ENCODE results near the gene MVB12B. TPM values are rescaled to one million over a fixed set of nuclear protein-coding genes. Genes with fewer than 3 reads are reported as not detected.

Gene MVB12B
- total and polyA plus RNA-seq, 2 of the 13 experiments (the other 11 are each of a cell fraction or from before 2014, with no cell fraction given) = 12.1 to 30.1 TPM

DNA sequence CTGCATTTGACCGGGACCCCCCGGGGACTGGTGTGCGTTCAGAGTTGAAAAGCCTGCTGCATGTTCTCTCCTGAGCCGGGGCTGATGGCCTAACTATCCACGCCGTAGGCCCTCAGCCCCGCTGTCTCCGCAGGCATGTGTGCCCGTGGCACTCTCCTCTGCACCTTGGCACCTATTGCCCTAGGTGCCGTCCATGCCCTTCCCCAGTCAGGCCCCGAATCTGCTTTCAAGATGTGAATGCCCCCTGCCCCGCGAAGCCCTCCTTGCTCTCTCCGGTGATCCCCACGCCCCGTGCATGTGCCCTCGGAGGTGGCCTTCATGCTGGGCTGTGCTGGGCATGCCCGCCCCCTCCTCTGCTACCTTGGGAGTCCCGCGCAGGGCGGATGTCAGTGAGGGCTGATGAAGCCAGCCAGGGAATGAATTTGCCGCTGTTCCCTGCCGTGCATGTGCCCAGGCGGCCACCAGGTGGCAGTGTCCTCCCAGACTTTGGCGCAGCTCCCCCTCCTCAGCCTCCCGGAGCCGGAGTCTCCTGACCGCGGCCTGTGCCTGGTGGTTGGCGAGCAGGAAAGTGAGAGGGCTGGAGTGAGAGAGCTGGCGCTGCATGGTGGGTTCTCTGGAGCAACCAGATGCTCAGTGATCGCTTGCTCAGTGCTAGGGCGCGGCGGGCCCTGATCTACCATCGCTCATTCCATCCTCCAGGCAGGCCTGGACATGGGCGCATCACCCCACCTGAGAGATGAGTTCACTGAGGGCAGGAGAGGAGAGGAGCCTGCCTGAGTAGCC is 174.2 kb downstream of the MVB12B start (continued):
- TF ChIP-seq ZNF674 (CRISPR knock-in tag; IDR thresholded peaks at IDR 0.05; ENCODE audit: low read depth) (0 out of 2 replicates have a peak, but pooled peaks have one; percentile 57), ZNF543 (CRISPR knock-in tag; IDR thresholded peaks at IDR 0.05) (0 out of 2 replicates have a peak, but pooled peaks have one; percentile 54), ZNF235 (CRISPR knock-in tag; IDR thresholded peaks at IDR 0.05; ENCODE audit: borderline replicate concordance) (no peak), HNF4A (CRISPR knock-in tag; IDR thresholded peaks at IDR 0.05) (no peak), KAT8 (CRISPR knock-in tag; IDR thresholded peaks at IDR 0.05) (no peak), ZNF124 (CRISPR knock-in tag; IDR thresholded peaks at IDR 0.05) (peak; percentile 78; the same call in 1 of the 2 replicates), ZNF451 (CRISPR knock-in tag; IDR thresholded peaks at IDR 0.05) (peak; percentile 28; the same call in 1 of the 2 replicates), IRX3 (CRISPR knock-in tag; IDR thresholded peaks at IDR 0.05; ENCODE audit: borderline replicate concordance, low read depth) (no peak), YY1 (IDR thresholded peaks at IDR 0.05; ENCODE audit: insufficient read depth, insufficient replicate concordance, low read depth, low read length) (peak; percentile 46), CBFB (CRISPR knock-in tag; IDR thresholded peaks at IDR 0.05) (no peak), ZNF670 (CRISPR knock-in tag; IDR thresholded peaks at IDR 0.05; ENCODE audit: borderline replicate concordance) (no peak), ZFYVE20 (CRISPR knock-in tag; IDR thresholded peaks at IDR 0.05; ENCODE audit: borderline replicate concordance, low read depth) (no peak), CAMTA2 (CRISPR knock-in tag; IDR thresholded peaks at IDR 0.05; ENCODE audit: borderline replicate concordance) (0 out of 2 replicates have a peak, but pooled peaks have one; percentile 72), ATF7 (IDR thresholded peaks at IDR 0.05) (no peak), ATF7 (CRISPR knock-in tag; IDR thresholded peaks at IDR 0.05) (no peak), CREB1 (IDR thresholded peaks at IDR 0.05) (no peak), CREB1 (CRISPR knock-in tag; IDR thresholded peaks at IDR 0.05) (no peak), FOSL1 (CRISPR knock-in tag; IDR thresholded peaks at IDR 0.05; ENCODE audit: borderline replicate concordance) (no peak), KDM3A (CRISPR knock-in tag; IDR thresholded peaks at IDR 0.05; ENCODE audit: low read depth) (peak; percentile 63; the same call in 1 of the 2 replicates)
- TF ChIP-seq, protein P1, sequence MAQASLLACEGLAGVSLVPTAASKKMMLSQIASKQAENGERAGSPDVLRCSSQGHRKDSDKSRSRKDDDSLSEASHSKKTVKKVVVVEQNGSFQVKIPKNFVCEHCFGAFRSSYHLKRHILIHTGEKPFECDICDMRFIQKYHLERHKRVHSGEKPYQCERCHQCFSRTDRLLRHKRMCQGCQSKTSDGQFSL (CRISPR knock-in tag; IDR thresholded peaks at IDR 0.05) = peak; percentile 94
- TF ChIP-seq, protein P2, sequence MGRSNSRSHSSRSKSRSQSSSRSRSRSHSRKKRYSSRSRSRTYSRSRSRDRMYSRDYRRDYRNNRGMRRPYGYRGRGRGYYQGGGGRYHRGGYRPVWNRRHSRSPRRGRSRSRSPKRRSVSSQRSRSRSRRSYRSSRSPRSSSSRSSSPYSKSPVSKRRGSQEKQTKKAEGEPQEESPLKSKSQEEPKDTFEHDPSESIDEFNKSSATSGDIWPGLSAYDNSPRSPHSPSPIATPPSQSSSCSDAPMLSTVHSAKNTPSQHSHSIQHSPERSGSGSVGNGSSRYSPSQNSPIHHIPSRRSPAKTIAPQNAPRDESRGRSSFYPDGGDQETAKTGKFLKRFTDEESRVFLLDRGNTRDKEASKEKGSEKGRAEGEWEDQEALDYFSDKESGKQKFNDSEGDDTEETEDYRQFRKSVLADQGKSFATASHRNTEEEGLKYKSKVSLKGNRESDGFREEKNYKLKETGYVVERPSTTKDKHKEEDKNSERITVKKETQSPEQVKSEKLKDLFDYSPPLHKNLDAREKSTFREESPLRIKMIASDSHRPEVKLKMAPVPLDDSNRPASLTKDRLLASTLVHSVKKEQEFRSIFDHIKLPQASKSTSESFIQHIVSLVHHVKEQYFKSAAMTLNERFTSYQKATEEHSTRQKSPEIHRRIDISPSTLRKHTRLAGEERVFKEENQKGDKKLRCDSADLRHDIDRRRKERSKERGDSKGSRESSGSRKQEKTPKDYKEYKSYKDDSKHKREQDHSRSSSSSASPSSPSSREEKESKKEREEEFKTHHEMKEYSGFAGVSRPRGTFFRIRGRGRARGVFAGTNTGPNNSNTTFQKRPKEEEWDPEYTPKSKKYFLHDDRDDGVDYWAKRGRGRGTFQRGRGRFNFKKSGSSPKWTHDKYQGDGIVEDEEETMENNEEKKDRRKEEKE (IDR thresholded peaks at IDR 0.05) = no peak
- TF ChIP-seq, protein P3, sequence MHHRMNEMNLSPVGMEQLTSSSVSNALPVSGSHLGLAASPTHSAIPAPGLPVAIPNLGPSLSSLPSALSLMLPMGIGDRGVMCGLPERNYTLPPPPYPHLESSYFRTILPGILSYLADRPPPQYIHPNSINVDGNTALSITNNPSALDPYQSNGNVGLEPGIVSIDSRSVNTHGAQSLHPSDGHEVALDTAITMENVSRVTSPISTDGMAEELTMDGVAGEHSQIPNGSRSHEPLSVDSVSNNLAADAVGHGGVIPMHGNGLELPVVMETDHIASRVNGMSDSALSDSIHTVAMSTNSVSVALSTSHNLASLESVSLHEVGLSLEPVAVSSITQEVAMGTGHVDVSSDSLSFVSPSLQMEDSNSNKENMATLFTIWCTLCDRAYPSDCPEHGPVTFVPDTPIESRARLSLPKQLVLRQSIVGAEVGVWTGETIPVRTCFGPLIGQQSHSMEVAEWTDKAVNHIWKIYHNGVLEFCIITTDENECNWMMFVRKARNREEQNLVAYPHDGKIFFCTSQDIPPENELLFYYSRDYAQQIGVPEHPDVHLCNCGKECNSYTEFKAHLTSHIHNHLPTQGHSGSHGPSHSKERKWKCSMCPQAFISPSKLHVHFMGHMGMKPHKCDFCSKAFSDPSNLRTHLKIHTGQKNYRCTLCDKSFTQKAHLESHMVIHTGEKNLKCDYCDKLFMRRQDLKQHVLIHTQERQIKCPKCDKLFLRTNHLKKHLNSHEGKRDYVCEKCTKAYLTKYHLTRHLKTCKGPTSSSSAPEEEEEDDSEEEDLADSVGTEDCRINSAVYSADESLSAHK (CRISPR knock-in tag; IDR thresholded peaks at IDR 0.05; ENCODE audit: borderline replicate concordance) = no peak
- TF ChIP-seq, protein P4, sequence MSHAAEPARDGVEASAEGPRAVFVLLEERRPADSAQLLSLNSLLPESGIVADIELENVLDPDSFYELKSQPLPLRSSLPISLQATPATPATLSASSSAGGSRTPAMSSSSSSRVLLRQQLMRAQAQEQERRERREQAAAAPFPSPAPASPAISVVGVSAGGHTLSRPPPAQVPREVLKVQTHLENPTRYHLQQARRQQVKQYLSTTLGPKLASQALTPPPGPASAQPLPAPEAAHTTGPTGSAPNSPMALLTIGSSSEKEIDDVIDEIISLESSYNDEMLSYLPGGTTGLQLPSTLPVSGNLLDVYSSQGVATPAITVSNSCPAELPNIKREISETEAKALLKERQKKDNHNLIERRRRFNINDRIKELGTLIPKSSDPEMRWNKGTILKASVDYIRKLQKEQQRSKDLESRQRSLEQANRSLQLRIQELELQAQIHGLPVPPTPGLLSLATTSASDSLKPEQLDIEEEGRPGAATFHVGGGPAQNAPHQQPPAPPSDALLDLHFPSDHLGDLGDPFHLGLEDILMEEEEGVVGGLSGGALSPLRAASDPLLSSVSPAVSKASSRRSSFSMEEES (CRISPR knock-in tag; IDR thresholded peaks at IDR 0.05) = 0 out of 2 replicates have a peak, but pooled peaks have one; percentile 46
